Astrocyte of the cerebellum (primary cell): ENCODE results near the gene LMF2.

Source experiments
- DNase-seq: peaks from one replicate; pipeline ENCODE4 v3.0.0-alpha.2; 2011; ENCODE audit warnings: low read depth
- H3K4me3 ChIP-seq: 2 replicates; pipeline ENCODE4 v1.5.1; 2011; ENCODE audit warnings: mild to moderate bottlenecking, low read depth, low read length, moderate library complexity
- in situ Hi-C: cut with HindIII; loops from 2 replicates; pipeline ENCODE4 v1.10.0; 2017; ENCODE audit warnings: low sequenced_read_pairs
- TF ChIP-seq, protein P1 (sequence below): IDR thresholded peaks from 2 replicates; pipeline ENCODE4 v1.5.1; 2012; ENCODE audit warnings: low read length, low read depth, moderate library complexity, mild to moderate bottlenecking; ENCODE audit errors: missing control alignments

Gene LMF2

GRCh38 chr22:50505776-50506610 is 1.5 kb downstream of the LMF2 start:
- H3K4me3 ChIP-seq, result peak overlapping the region; percentile 97
- no peak for DNase-seq
- in situ Hi-C loops, result no loop called here
- TF ChIP-seq, protein P1, sequence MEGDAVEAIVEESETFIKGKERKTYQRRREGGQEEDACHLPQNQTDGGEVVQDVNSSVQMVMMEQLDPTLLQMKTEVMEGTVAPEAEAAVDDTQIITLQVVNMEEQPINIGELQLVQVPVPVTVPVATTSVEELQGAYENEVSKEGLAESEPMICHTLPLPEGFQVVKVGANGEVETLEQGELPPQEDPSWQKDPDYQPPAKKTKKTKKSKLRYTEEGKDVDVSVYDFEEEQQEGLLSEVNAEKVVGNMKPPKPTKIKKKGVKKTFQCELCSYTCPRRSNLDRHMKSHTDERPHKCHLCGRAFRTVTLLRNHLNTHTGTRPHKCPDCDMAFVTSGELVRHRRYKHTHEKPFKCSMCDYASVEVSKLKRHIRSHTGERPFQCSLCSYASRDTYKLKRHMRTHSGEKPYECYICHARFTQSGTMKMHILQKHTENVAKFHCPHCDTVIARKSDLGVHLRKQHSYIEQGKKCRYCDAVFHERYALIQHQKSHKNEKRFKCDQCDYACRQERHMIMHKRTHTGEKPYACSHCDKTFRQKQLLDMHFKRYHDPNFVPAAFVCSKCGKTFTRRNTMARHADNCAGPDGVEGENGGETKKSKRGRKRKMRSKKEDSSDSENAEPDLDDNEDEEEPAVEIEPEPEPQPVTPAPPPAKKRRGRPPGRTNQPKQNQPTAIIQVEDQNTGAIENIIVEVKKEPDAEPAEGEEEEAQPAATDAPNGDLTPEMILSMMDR, result no peak

DNA sequence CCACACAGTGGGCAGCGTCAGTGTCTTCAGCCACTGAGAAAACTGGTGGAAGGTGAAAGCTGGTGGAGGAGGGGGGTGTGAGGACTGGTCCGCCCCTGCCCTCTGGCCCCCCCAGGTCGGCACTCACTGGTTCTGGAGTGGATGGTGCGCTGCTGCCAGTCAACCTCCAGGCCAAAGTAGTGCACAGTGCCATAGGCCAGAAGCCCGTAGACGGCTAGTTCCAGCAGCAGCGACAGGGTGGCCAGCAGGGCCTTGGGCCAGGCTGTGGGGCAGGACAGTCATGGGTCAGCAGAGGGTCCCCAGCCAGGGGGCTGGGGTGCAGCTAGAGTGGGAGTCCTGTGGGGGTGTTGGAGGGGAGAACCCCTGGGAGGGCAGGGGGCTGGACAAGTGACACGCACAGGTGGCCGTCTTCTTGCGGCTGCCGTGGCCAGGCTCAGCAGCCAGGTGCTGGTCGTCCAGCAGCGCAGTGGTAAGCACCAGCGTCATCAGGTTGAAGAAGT is 2.2 kb downstream of the LMF2 start:
- no peak overlapping the region for H3K4me3 ChIP-seq
- DNase-seq, result no peak
- in situ Hi-C loops, result no loop called here
- TF ChIP-seq, protein P1, result no peak

DNA sequence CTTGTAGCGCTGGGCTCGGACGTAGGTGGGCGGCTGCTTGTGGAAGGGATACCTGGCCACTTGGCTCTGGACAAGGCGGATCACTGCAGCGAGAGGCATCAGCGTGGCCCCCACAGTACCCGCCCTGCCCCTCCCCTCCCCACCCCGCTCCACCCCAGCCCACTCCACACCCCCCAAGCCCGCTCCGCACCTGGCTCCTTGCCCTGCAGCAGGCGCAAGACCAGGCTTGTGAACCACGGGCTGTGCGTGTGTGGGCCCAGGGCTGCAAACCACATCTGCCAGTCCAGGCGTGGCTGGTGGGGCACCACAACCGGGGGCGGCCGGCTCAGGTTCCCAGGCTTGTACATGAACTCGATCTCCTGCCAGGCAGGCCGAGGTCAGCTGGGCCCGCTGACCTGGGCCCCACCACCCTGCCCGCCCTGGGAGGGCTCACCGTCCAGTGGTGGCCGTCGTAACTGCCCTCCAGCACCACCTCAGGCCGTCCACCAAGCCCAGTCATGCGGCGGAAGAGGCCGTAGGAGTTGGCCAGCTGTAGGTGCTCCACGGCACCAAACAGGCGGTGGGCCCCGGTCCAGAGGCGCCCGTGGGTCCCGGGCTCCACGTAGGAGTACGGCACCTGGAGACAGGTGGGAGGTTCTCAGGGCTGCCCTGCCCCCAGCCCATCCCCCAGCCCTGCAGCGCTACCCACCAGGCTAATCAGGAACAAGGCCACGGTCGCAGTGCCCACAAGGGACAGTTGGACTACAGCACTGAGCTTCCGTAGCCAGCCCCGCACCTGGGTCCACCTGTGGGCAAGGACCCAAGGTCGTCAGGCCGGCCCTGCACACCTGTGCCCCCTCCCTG is 2.9 kb downstream of the LMF2 start:
- no peak overlapping the region for H3K4me3 ChIP-seq
- DNase-seq, result no peak
- in situ Hi-C loops, result no loop called here
- TF ChIP-seq, protein P1, result no peak

DNA sequence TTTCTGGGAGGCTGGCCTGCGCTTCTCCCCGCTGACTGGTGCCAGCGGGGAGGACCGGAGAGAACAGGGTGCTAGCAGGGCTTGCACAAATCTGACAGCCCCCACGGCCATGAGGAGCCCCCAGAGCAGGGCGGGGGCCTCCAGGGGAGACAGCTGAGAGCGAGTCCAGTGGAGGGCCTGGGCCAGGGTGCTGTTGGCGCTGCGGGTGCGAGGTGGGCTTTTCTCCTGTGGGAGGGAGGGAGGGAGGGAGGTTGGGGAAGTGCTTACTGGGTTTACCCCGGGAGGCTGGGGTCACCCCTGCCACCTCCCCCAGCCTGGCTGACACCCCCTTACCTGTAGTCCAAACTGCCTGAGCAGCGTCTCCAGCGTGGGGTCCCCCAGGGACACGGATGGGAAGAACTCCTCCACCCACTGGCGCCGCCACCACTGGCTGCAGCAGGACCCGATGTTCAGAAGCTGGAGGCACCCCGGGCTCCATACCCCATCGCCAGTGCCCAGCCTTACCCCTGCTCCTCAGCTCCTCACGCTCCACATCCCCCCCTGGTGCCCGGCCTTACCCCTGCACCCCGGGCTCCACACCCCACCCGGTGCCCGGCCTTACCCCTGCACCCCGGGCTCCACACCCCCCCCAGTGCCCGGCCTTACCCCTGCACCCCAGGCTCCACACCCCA is 3.9 kb downstream of the LMF2 start:
- no peak for DNase-seq
- TF ChIP-seq, protein P1, result peak; percentile 13
- in situ Hi-C loops, result no loop called here
- no peak overlapping the region for H3K4me3 ChIP-seq

DNA sequence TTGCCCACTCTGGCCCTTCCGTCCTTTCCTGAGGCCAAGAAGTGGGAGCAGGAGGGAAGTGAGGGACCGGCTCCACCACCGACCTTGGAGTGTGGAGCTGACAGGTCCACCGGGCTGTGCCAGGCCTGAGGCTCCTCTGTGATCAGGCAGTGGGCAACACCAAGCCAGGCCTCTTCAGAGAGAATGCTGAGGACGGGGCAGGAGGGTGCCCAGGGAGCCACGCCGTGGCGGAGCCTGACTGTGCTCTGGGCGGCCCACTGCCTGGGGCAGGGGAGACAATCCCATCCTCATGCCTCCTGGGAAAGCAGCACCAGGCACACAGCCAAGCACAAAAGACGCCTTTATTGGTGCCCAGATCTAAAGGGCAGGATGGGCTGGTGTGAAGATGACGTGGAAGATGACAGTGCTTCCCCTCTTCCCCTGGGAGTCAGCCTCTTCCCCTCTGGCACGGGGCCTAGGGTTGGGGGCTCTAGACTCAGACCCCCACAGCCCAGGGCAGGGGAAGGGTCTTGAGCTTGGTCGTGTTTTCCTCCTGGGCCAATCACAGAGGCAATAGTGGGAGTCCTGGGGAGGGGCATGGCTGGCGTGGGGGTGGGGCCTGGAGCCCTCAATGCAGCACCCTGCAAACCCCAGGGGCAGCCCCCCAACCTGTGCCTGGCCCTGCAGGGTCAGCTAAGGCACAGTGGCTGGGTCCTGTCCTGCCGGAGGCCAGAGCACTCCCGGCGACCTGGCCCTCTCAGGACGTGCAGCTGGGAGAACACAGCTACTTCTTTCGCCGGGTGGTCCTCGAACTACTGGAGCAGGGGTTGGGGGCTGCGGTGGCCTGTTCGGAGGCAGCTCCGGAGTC is 4.7 kb downstream of the LMF2 start:
- TF ChIP-seq, protein P1, result no peak
- H3K4me3 ChIP-seq, result no peak overlapping the region
- no peak for DNase-seq
- in situ Hi-C loops, result no loop called here
